ENCODE data around the gene LRIG1. TPM values are rescaled to one million over a fixed set of nuclear protein-coding genes. Genes with fewer than 3 reads are reported as not detected.
"Not testable (repeated sequence)": the region's sequence is repeated elsewhere in the genome, so short reads cannot be mapped to it uniquely, and the experiment has no call there.

Gene LRIG1
- total RNA-seq, 3 donors from 2014 or later, result 66.1 to 227 (median 131) TPM

DNA sequence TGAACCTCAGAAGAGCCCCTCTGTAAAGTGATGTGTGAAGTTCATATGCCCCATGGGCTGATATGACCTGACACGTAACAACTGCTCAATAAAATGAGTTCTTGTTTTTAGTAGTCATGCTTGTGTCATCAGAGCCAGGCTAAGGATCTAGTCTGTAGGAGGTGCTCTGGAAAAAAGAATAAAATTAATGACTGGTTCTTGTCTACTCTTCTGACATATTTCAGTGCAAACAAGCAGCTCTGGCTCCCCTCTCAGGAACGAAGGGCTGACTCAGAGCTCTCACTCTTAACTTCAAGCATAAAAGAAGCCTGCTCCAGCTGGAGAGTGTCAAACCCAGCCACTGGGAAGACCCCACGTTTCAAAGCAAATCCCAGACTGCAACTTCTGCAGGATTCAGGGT is 77.0 kb downstream of the LRIG1 start:
- Histone ChIP-seq H3K27me3 (no peaks in the 10 kb centered on the region), H3K4me3 (no peak overlapping the region), H3K9me3 (peaks cover 8 to 9% of the 10 kb centered on the region in 2 donors), H3K4me1 (peaks cover 0 to 29% of the 10 kb centered on the region in 2 donors), H3K27ac (peak overlapping the region; percentile 8 to 22), H3K36me3 (no peaks in the 10 kb centered on the region)
- intact Hi-C loops (cut with DNase I; ENCODE audit: low total_unique reads), result no loop called here
- no peak for DNase-seq (ENCODE audit: low spot score in 2 of 2)
- TF ChIP-seq, protein P1, sequence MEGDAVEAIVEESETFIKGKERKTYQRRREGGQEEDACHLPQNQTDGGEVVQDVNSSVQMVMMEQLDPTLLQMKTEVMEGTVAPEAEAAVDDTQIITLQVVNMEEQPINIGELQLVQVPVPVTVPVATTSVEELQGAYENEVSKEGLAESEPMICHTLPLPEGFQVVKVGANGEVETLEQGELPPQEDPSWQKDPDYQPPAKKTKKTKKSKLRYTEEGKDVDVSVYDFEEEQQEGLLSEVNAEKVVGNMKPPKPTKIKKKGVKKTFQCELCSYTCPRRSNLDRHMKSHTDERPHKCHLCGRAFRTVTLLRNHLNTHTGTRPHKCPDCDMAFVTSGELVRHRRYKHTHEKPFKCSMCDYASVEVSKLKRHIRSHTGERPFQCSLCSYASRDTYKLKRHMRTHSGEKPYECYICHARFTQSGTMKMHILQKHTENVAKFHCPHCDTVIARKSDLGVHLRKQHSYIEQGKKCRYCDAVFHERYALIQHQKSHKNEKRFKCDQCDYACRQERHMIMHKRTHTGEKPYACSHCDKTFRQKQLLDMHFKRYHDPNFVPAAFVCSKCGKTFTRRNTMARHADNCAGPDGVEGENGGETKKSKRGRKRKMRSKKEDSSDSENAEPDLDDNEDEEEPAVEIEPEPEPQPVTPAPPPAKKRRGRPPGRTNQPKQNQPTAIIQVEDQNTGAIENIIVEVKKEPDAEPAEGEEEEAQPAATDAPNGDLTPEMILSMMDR (IDR thresholded peaks at IDR 0.05), result no peak

DNA sequence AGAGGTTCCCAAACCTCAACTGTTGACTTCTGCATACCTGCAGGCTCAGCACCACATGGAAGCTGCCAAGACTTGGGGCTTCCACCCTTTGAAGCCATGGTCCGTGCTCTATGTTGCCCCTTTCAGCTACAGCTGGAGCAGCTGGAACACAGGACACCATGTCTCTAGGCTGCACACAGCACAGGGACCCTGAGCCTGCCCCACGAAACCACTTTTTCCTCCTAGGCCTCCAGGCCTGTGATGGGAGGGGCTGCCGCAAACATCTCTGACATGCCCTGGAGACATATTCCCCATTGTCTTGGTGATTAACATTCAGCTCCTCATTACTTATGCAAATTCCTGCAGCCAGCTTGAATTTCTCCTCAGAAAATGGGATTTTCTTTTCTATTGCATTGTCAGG is 78.9 kb downstream of the LRIG1 start:
- H3K27ac ChIP-seq; intact Hi-C loops (cut with DNase I; ENCODE audit: low total_unique reads); H3K4me3 ChIP-seq; DNase-seq (ENCODE audit: low spot score in 2 of 2); H3K36me3 ChIP-seq; H3K27me3 ChIP-seq; H3K9me3 ChIP-seq: not testable (repeated sequence)
- H3K4me1 ChIP-seq, result peaks cover 0 to 18% of the 10 kb centered on the region in 2 donors

DNA sequence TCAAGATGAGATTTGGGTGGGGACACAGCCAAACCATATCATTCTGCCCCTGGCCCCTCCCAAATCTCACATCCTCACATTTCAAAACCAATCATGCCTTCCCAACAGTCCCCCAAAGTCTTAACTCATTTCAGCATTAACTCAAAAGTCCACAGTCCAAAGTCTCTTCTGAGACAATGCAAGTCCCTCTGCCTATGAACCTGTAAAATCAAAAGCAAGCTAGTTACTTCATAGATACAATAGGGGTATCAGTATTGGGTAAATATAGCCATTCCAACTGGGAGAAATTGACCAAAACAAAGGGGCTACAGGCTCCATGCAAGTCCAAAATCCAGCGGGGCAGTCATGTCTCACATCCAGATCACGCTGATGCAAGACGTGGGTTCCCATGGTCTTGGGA is 79.7 kb downstream of the LRIG1 start:
- H3K9me3 ChIP-seq; intact Hi-C loops (cut with DNase I; ENCODE audit: low total_unique reads); H3K4me3 ChIP-seq; H3K27ac ChIP-seq; H3K27me3 ChIP-seq; DNase-seq (ENCODE audit: low spot score in 2 of 2); H3K36me3 ChIP-seq: not testable (repeated sequence)
- H3K4me1 ChIP-seq, result peaks cover 0 to 22% of the 10 kb centered on the region in 2 donors

- TF ChIP-seq, protein P1 (IDR thresholded peaks at IDR 0.05), result no peak
- TF ChIP-seq POLR2A (IDR thresholded peaks at IDR 0.05), result no peak
- TF ChIP-seq POLR2AphosphoS5 (IDR thresholded peaks at IDR 0.05), result no peak
- Histone ChIP-seq H3K36me3 (no peaks in the 10 kb centered on the region), H3K9me3 (peaks cover 8 to 9% of the 10 kb centered on the region in 2 donors), H3K4me3 (no peak overlapping the region), H3K4me1 (peaks cover 0 to 13% of the 10 kb centered on the region in 2 donors), H3K27ac (peak overlapping the region; percentile 42 to 72), H3K27me3 (no peaks in the 10 kb centered on the region)
- intact Hi-C loops (cut with DNase I; ENCODE audit: low total_unique reads), result no loop called here
- DNase-seq (ENCODE audit: low spot score in 2 of 2), result no peak
Observed at GRCh38 chr3:66419036-66419435, 81.8 kb downstream of the LRIG1 start.

DNA sequence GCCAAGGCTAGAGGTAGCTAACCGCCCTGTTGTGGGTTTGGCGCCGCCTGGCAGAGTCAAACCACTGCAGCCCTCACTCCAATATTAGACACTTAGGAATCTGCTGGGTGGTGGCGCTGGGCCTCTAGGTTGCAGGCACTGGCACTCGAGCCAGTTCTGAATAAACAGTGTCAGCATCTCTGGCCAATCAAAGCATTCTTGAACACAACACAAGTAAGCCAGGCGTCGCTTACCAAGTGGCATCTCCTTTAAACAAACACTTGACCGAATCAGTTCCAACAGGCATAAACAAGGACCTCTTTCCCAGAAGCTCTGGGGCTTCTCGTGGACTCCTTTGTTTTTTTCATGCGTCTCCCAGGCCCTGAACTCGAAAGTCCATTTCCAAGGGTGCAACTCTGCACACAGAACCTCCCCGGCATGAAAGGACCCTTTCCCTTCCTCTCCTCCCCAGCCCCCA is 82.3 kb downstream of the LRIG1 start:
- H3K36me3 ChIP-seq, result no peaks in the 10 kb centered on the region
- H3K27me3 ChIP-seq, result no peaks in the 10 kb centered on the region
- peaks cover 8 to 9% of the 10 kb centered on the region in 2 donors for H3K9me3 ChIP-seq
- peaks cover 0 to 13% of the 10 kb centered on the region in 2 donors for H3K4me1 ChIP-seq
- intact Hi-C loops (cut with DNase I; ENCODE audit: low total_unique reads), result no loop called here
- peak; percentile 76 to 83 for DNase-seq (ENCODE audit: low spot score in 2 of 2)
- TF ChIP-seq, protein P1 (IDR thresholded peaks at IDR 0.05), result peak in 2 of 3 donors; percentile 20 to 29
- peak in 1 of 3 donors; percentile 46 for TF ChIP-seq POLR2AphosphoS5 (IDR thresholded peaks at IDR 0.05)
- no peak for TF ChIP-seq POLR2A (IDR thresholded peaks at IDR 0.05)
- peak overlapping the region; percentile 35 to 72 for H3K27ac ChIP-seq
- no peak overlapping the region for H3K4me3 ChIP-seq

DNA sequence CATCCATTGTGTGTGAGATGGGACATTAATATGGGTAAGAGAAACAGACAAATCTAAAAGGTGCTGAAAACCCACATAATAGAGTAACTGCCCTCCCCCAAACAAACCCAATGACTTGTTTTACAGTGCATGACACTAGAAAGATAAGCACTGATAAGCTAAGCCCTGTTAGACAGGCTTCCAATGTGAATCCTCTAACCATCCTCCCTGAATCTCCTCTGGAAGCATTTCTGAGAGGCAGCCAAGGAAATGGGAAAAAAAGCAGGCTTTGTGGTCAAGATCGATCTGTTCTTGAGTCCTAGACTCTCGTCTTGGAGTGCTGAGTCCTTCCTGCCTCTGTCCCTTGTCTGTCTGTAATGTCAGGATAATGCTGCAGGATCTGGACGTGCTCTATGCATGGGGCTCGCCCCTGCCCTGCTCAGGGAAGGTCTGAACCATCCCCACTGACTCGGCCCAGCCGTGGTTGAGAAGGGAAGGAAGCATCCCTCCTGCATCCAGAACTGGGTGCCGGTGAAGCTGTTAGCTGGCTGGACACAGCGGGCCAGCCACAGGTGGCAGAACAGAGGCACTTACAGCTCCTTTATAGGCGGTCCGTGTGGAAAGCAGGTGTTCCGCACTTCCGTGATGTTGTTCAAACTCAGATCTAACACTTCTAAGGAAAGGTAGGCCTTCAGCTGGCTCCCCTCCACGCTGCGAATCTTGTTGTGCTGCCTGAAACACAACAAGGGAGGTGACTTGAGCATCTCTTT is 84.1 kb downstream of the LRIG1 start:
- TF ChIP-seq, protein P1 (IDR thresholded peaks at IDR 0.05), result no peak
- TF ChIP-seq POLR2AphosphoS5 (IDR thresholded peaks at IDR 0.05) (no peak), POLR2A (IDR thresholded peaks at IDR 0.05) (no peak)
- Histone ChIP-seq H3K27ac (peak overlapping the region; percentile 19 to 67), H3K4me3 (no peak overlapping the region), H3K27me3 (no peaks in the 10 kb centered on the region), H3K36me3 (peaks cover 3% of the 10 kb centered on the region), H3K9me3 (peaks cover 4 to 5% of the 10 kb centered on the region in 2 donors), H3K4me1 (peaks cover 0 to 13% of the 10 kb centered on the region in 2 donors)
- intact Hi-C loops (cut with DNase I; ENCODE audit: low total_unique reads), result no loop called here
- DNase-seq (ENCODE audit: low spot score in 2 of 2), result no peak

Data from breast epithelium (tissue), 4 donors.